GM12878 (cell line): Measurements from ENCODE around the gene TGFBRAP1. TPM values are rescaled to one million over a fixed set of nuclear protein-coding genes. Genes with fewer than 3 reads are reported as not detected.
A peak's percentile ranks its signal among the peaks of the same experiment; 100 is the strongest.

Experiments used
- ATF2 ChIP-seq: IDR thresholded peaks from 2 replicates; pipeline ENCODE4 v1.6.1; 2012; ENCODE audit warnings: low read length, inconsistent platforms
- CEBPB ChIP-seq, 2 experiments: fragments of 150-350 bp in 1 of 2; IDR thresholded peaks; 2 replicates each; pipeline ENCODE4 v1.6.1; 2012 to 2014; ENCODE audit warnings: low read depth in 2 of 2, low read length in 2 of 2, borderline replicate concordance in 1 of 2, inconsistent platforms in 1 of 2
- EGR1 ChIP-seq, 2 experiments: IDR thresholded peaks; 1 replicate in 1 of 2; 2 replicates in 1 of 2; pipeline ENCODE4 v1.6.1; 2011 to 2012; ENCODE audit warnings: low read depth in 2 of 2, low read length in 2 of 2, borderline replicate concordance in 1 of 2, mild to moderate bottlenecking in 1 of 2, moderate library complexity in 1 of 2
- FOXM1 ChIP-seq: IDR thresholded peaks from 2 replicates; pipeline ENCODE4 v1.6.1; 2012; ENCODE audit warnings: low read depth, mild to moderate bottlenecking, inconsistent platforms, low read length, moderate library complexity
- HCFC1 ChIP-seq: fragments of 150-350 bp; IDR thresholded peaks from 2 replicates; pipeline ENCODE4 v1.6.1; 2014; ENCODE audit warnings: low read length
- IKZF2 ChIP-seq, 2 experiments: fragments of 450-650 bp; IDR thresholded peaks; 2 replicates each; pipeline ENCODE4 v1.6.1; 2017; ENCODE audit warnings: mild to moderate bottlenecking in 2 of 2, moderate library complexity in 2 of 2
- NFXL1 ChIP-seq: fragments of 450-650 bp; IDR thresholded peaks from 2 replicates; pipeline ENCODE4 v1.6.1; 2017; ENCODE audit warnings: antibody characterized with exemption, mild to moderate bottlenecking, borderline replicate concordance
- NKRF ChIP-seq: fragments of 450-650 bp; conservative IDR thresholded peaks from 2 replicates; pipeline ENCODE4 v1.6.1; 2017; ENCODE audit warnings: mild to moderate bottlenecking, moderate library complexity
- SREBF2 ChIP-seq: IDR thresholded peaks from 2 replicates; pipeline ENCODE4 v1.6.1; 2012; ENCODE audit warnings: mild to moderate bottlenecking, low read length
- TARDBP ChIP-seq: IDR thresholded peaks from 2 replicates; pipeline ENCODE4 v1.6.1; 2016; ENCODE audit warnings: borderline replicate concordance
- TCF12 ChIP-seq: IDR thresholded peaks from 2 replicates; pipeline ENCODE4 v1.6.1; 2011; ENCODE audit warnings: low read depth, mild to moderate bottlenecking, low read length
- WRNIP1 ChIP-seq: IDR thresholded peaks from 2 replicates; pipeline ENCODE4 v1.6.1; 2011; ENCODE audit warnings: low read depth, low read length, improper control_type of control experiment, borderline replicate concordance
- ZNF687 ChIP-seq: fragments of 450-650 bp; IDR thresholded peaks from 2 replicates; pipeline ENCODE4 v1.6.1; 2017; ENCODE audit warnings: mild to moderate bottlenecking, moderate library complexity
- polyA plus RNA-seq, 11 experiments: library from polyadenylated mRNA; depleted of rRNA in 4 of 11; unstranded in 6 of 11; stranded (reverse) in 5 of 11; fragments of >200 nt; fragmentation: Nextera tagmentation in 4 of 11; fragmentation: Illumina TruSeq in 1 of 11; extraction: Ambion mirVana in 4 of 11; extraction: Trizol in 1 of 11; gene quantifications; 1 replicate in 1 of 11; 2 replicates in 10 of 11; pipeline versions ENCODE4 v1.2.1 to v1.2.3, GENCODE V29; 2011 to 2016; ENCODE audit warnings: inconsistent platforms in 2 of 11, missing spikeins in 2 of 11, low read depth in 1 of 11
- total RNA-seq, 4 experiments: library from RNA; depleted of rRNA in 3 of 4; stranded (reverse); fragments of >200 nt in 3 of 4; fragmentation: Illumina TruSeq in 1 of 4; extraction: Trizol in 1 of 4; gene quantifications; 2 replicates each; pipeline versions ENCODE4 v1.2.1 to v1.2.3, GENCODE V29; 2013 to 2021
- TF ChIP-seq, protein P1 (sequence below): fragments of 450-650 bp; IDR thresholded peaks from 2 replicates; pipeline ENCODE4 v1.6.1; 2018; ENCODE audit warnings: borderline replicate concordance, mild to moderate bottlenecking; ENCODE audit not compliant: partially characterized antibody
- TF ChIP-seq, protein P2 (sequence below): fragments of 450-650 bp; IDR thresholded peaks from 2 replicates; pipeline ENCODE4 v1.6.1; 2017; ENCODE audit warnings: mild to moderate bottlenecking, low read depth, inconsistent platforms; ENCODE audit not compliant: poor library complexity, severe bottlenecking

Gene TGFBRAP1
- total and polyA plus RNA-seq, 10 of the 15 experiments (the other 5 are each of a cell fraction or from before 2014, with no cell fraction given): 7.9 to 37.4 (median 23.7) TPM

DNA sequence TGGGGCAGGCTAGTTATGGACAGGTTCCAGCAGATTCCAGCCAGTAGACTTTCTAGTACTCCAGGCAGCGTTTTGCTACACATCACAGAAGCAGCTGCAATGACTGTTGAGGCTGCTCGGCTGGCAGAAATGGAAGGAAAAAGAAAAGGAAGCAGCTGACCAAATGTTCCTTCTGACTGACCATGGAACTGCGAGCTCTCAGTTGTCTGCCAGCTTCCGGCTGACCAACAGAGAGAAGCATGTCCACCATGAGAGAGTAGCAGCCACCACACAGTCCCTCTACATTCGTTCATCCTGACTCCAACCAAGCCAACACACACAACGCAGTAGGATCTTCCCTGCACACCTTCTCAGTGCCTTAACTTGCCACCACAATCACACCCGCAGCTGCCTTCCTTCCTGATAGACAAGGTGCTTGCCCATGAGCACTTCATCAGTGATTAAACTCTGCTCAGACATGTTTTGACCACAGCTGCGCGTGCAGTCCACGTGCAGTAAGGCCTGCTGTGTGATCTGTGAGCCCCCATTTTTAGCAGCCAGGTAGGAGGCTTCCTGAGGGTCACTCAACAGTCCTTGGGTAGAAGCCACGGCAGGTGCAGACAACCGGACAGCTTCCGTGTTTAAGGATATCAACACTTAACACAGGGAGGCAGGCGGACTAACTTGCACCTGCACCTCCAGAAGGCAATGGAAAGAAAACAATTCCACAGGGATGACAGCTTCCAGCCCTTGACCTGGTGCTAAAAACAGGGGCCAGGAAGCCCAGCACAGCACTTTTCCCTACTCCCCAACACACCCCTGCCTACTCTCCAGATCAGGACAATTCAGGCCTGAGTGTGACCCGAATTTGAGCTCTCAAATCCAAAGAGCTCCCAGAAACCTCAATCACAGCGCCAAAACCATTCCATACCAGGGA, 996 bp downstream of the TGFBRAP1 start (continued):
- TF ChIP-seq, protein P1, sequence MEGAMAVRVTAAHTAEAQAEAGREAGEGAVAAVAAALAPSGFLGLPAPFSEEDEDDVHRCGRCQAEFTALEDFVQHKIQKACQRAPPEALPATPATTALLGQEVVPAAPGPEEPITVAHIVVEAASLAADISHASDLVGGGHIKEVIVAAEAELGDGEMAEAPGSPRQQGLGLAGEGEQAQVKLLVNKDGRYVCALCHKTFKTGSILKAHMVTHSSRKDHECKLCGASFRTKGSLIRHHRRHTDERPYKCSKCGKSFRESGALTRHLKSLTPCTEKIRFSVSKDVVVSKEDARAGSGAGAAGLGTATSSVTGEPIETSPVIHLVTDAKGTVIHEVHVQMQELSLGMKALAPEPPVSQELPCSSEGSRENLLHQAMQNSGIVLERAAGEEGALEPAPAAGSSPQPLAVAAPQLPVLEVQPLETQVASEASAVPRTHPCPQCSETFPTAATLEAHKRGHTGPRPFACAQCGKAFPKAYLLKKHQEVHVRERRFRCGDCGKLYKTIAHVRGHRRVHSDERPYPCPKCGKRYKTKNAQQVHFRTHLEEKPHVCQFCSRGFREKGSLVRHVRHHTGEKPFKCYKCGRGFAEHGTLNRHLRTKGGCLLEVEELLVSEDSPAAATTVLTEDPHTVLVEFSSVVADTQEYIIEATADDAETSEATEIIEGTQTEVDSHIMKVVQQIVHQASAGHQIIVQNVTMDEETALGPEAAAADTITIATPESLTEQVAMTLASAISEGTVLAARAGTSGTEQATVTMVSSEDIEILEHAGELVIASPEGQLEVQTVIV: no peak
- TF ChIP-seq ATF2 (no peak), NKRF (0 out of 2 replicates have a peak, but pooled peaks have one; percentile 38), HCFC1 (no peak), IKZF2 (IDR thresholded peaks at IDR 0.05) (peak in 1 of 2 experiments; percentile 32; a peak in 2 of 4 replicates), WRNIP1 (no peak), ZNF687 (peak; percentile 73; the same call in 1 of the 2 replicates), TARDBP (0 out of 2 replicates have a peak, but pooled peaks have one; percentile 27), TCF12 (0 out of 2 replicates have a peak, but pooled peaks have one; percentile 4), EGR1 (IDR thresholded peaks at IDR 0.05; ENCODE audit: borderline replicate concordance in 1 of 2, low read depth in 2 of 2, low read length in 2 of 2) (no peak), FOXM1 (no peak), CEBPB (IDR thresholded peaks at IDR 0.05; ENCODE audit: borderline replicate concordance in 1 of 2, low read depth in 2 of 2, low read length in 2 of 2) (no peak), NFXL1 (no peak), SREBF2 (no peak)
- TF ChIP-seq, protein P2, sequence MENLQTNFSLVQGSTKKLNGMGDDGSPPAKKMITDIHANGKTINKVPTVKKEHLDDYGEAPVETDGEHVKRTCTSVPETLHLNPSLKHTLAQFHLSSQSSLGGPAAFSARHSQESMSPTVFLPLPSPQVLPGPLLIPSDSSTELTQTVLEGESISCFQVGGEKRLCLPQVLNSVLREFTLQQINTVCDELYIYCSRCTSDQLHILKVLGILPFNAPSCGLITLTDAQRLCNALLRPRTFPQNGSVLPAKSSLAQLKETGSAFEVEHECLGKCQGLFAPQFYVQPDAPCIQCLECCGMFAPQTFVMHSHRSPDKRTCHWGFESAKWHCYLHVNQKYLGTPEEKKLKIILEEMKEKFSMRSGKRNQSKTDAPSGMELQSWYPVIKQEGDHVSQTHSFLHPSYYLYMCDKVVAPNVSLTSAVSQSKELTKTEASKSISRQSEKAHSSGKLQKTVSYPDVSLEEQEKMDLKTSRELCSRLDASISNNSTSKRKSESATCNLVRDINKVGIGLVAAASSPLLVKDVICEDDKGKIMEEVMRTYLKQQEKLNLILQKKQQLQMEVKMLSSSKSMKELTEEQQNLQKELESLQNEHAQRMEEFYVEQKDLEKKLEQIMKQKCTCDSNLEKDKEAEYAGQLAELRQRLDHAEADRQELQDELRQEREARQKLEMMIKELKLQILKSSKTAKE: no peak
